ENCODE measurements around the gene LBR.

LBR gene

DNA sequence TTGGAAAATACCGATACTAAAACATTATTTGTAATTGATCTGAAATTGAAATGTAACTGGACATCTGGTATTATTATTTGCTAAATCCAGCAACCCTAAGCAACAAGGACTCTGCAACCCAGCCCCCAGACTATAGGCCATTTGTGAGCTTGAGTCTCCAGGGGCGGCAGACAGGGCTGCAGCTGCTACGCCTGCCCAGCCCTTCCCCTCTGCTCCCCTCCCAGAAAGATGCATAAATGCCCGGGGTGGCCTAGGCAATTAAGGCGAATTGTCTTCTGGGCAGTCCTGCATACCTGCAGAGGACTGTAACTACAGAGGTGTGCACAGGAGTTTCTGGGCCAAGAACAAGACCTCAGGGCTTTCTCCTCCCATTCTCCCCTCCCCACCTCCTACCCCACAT lies 41.2 kb upstream of the LBR start:
- peaks cover 18% of the 10 kb centered on the region for H3K4me1 ChIP-seq (ENCODE audit: insufficient read depth, low read length, poor library complexity, severe bottlenecking)
- TF ChIP-seq EZH2phosphoT487 (IDR thresholded peaks at IDR 0.05; ENCODE audit: borderline replicate concordance): no peak
- TF ChIP-seq, protein P1, sequence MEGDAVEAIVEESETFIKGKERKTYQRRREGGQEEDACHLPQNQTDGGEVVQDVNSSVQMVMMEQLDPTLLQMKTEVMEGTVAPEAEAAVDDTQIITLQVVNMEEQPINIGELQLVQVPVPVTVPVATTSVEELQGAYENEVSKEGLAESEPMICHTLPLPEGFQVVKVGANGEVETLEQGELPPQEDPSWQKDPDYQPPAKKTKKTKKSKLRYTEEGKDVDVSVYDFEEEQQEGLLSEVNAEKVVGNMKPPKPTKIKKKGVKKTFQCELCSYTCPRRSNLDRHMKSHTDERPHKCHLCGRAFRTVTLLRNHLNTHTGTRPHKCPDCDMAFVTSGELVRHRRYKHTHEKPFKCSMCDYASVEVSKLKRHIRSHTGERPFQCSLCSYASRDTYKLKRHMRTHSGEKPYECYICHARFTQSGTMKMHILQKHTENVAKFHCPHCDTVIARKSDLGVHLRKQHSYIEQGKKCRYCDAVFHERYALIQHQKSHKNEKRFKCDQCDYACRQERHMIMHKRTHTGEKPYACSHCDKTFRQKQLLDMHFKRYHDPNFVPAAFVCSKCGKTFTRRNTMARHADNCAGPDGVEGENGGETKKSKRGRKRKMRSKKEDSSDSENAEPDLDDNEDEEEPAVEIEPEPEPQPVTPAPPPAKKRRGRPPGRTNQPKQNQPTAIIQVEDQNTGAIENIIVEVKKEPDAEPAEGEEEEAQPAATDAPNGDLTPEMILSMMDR (conservative IDR thresholded peaks at IDR 0.05; ENCODE audit: low read length): no peak
- H4K20me1 ChIP-seq (ENCODE audit: insufficient read depth, low read length, poor library complexity, severe bottlenecking): no peaks in the 10 kb centered on the region
- no peaks in the 10 kb centered on the region for H3K9me3 ChIP-seq (ENCODE audit: insufficient read depth, low read depth, low read length)
- no peaks in the 10 kb centered on the region for H3F3A ChIP-seq (ENCODE audit: low read depth)
- H3K4me3 ChIP-seq (ENCODE audit: low read length, poor library complexity, severe bottlenecking): no peak overlapping the region
- H3K79me2 ChIP-seq (ENCODE audit: insufficient read depth, low read length): peaks cover 8% of the 10 kb centered on the region; the same call in 1 of the 2 replicates
- H2AFZ ChIP-seq (ENCODE audit: low read length): no peak overlapping the region
- no peaks in the 10 kb centered on the region for H3K9me2 ChIP-seq (replicated peaks; ENCODE audit: low read depth, low read length)
- no peaks in the 10 kb centered on the region for H3K27me3 ChIP-seq (ENCODE audit: insufficient read depth, low read length, poor library complexity, severe bottlenecking)
- H3K4me2 ChIP-seq (ENCODE audit: low read depth, low read length, poor library complexity, severe bottlenecking): peak overlapping the region; percentile 90
- H3K9ac ChIP-seq (ENCODE audit: low read depth, low read length, poor library complexity, severe bottlenecking): peak overlapping the region; percentile 88
- H3K36me3 ChIP-seq (ENCODE audit: insufficient read depth, low read length): no peaks in the 10 kb centered on the region

DNA sequence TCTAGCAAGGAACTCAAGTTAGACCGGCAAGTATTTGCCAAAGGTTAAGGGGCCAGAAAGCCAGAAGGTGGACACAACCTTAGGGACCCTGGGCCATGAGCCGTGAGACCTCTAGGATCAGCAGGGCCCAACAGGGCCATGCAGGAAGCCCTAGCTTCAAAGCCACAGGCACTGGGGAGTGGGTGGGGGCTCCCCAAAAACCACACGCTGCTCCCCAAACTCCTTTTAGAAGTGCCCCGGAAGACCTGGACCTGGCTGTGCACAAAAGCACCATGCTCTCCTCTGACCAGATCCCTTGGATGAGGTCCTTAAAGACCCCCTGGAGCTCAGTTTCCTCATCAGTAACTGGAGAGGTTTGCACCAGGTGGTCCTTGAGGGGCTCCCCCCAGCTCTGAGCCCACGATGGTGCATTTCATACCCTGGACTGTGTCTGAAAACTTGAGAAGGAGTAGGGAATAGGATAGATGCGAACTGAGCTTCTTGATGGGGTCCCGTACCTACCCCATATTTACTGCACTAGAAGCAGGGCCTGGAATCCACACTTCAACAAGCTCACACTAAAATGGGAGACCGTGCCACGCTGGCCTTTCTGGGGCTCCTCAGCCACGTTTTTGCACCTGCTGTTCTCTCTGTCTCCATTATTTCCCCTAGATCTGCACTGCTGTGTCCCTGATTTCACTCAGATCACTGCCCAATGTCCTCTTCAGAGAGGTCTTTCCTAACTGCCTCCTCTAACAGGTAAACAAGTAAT lies 40.6 kb upstream of the LBR start:
- peaks cover 8% of the 10 kb centered on the region; the same call in 1 of the 2 replicates for H3K79me2 ChIP-seq (ENCODE audit: insufficient read depth, low read length)
- no peaks in the 10 kb centered on the region for H3K9me3 ChIP-seq (ENCODE audit: insufficient read depth, low read depth, low read length)
- H3K4me1 ChIP-seq (ENCODE audit: insufficient read depth, low read length, poor library complexity, severe bottlenecking): peaks cover 18% of the 10 kb centered on the region
- no peaks in the 10 kb centered on the region for H3K9me2 ChIP-seq (replicated peaks; ENCODE audit: low read depth, low read length)
- no peak for TF ChIP-seq EZH2phosphoT487 (IDR thresholded peaks at IDR 0.05; ENCODE audit: borderline replicate concordance)
- TF ChIP-seq, protein P1 (conservative IDR thresholded peaks at IDR 0.05; ENCODE audit: low read length): no peak
- no peak overlapping the region for H2AFZ ChIP-seq (ENCODE audit: low read length)
- no peaks in the 10 kb centered on the region for H4K20me1 ChIP-seq (ENCODE audit: insufficient read depth, low read length, poor library complexity, severe bottlenecking)
- peak overlapping the region; percentile 88 for H3K9ac ChIP-seq (ENCODE audit: low read depth, low read length, poor library complexity, severe bottlenecking)
- peak overlapping the region; percentile 80 for H3K4me3 ChIP-seq (ENCODE audit: low read length, poor library complexity, severe bottlenecking)
- no peaks in the 10 kb centered on the region for H3K27me3 ChIP-seq (ENCODE audit: insufficient read depth, low read length, poor library complexity, severe bottlenecking)
- H3F3A ChIP-seq (ENCODE audit: low read depth): no peaks in the 10 kb centered on the region
- H3K36me3 ChIP-seq (ENCODE audit: insufficient read depth, low read length): no peaks in the 10 kb centered on the region
- peak overlapping the region; percentile 90 for H3K4me2 ChIP-seq (ENCODE audit: low read depth, low read length, poor library complexity, severe bottlenecking)

- Histone ChIP-seq H3K36me3 (ENCODE audit: insufficient read depth, low read length) (no peaks in the 10 kb centered on the region), H3K27me3 (ENCODE audit: insufficient read depth, low read length, poor library complexity, severe bottlenecking) (no peaks in the 10 kb centered on the region), H3K9ac (ENCODE audit: low read depth, low read length, poor library complexity, severe bottlenecking) (peak overlapping the region; percentile 88), H3F3A (ENCODE audit: low read depth) (no peaks in the 10 kb centered on the region), H3K79me2 (ENCODE audit: insufficient read depth, low read length) (peaks cover 8% of the 10 kb centered on the region; the same call in 1 of the 2 replicates), H3K4me3 (ENCODE audit: low read length, poor library complexity, severe bottlenecking) (peak overlapping the region; percentile 80), H4K20me1 (ENCODE audit: insufficient read depth, low read length, poor library complexity, severe bottlenecking) (no peaks in the 10 kb centered on the region), H3K4me1 (ENCODE audit: insufficient read depth, low read length, poor library complexity, severe bottlenecking) (peaks cover 18% of the 10 kb centered on the region), H2AFZ (ENCODE audit: low read length) (peak overlapping the region; percentile 60), H3K4me2 (ENCODE audit: low read depth, low read length, poor library complexity, severe bottlenecking) (peak overlapping the region; percentile 90), H3K9me2 (replicated peaks; ENCODE audit: low read depth, low read length) (no peaks in the 10 kb centered on the region), H3K9me3 (ENCODE audit: insufficient read depth, low read depth, low read length) (no peaks in the 10 kb centered on the region)
- no peak for TF ChIP-seq EZH2phosphoT487 (IDR thresholded peaks at IDR 0.05; ENCODE audit: borderline replicate concordance)
- TF ChIP-seq, protein P1 (conservative IDR thresholded peaks at IDR 0.05; ENCODE audit: low read length): no peak
These were observed 39.6 kb upstream of the LBR start for GRCh38 chr1:225467193-225468020.
